T-cell (primary cell): ENCODE measurements around the gene C9orf72. TPM values are rescaled to one million over a fixed set of nuclear protein-coding genes. Genes with fewer than 3 reads are reported as not detected.

Source experiments
- ATAC-seq, 4 experiments: fragments of 200-7000 bp in 3 of 4; fragments of 150-1000 bp in 1 of 4; cut with Tn5 transposase; replicated peaks in 1 of 4; 1 replicate in 3 of 4; 2 replicates in 1 of 4; pipeline ENCODE4 v1.10.0; 2021; ENCODE audit warnings: moderate library complexity in 3 of 4, mild to moderate bottlenecking in 2 of 4, moderate number of reproducible peaks in 1 of 4
- CTCF ChIA-PET, 2 donors: fragments of 300-600 bp; sonication (Branson Sonifier 250); formaldehyde crosslinking; loops; one replicate each; lab custom pipeline; 2022; ENCODE audit warnings: antibody characterized with exemption in 2 of 2; lab: Charles Lee
- POLR2A ChIA-PET, 2 donors: fragments of 300-600 bp; sonication (Branson Sonifier 250); formaldehyde crosslinking; loops; one replicate each; lab custom pipeline; 2022; ENCODE audit warnings: antibody characterized with exemption in 2 of 2; lab: Charles Lee
- DNase-seq, 35 experiments: peaks; one replicate each; pipeline versions ENCODE4 v3.0.0 to v3.0.0-alpha.2; 2013 to 2023
- H3K27ac ChIP-seq: one replicate; pipeline ENCODE4 v1.5.1; 2013; ENCODE audit warnings: low read length
- H3K27me3 ChIP-seq, 2 experiments: replicated peaks in 1 of 2; 1 replicate in 1 of 2; 2 replicates in 1 of 2; pipeline versions ENCODE4 v1.6.1 to v1.7.0; 2013; ENCODE audit warnings: low read length in 1 of 2, mixed read lengths in 1 of 2; ENCODE audit not compliant: control insufficient read depth in 2 of 2, insufficient read depth in 2 of 2; ENCODE audit errors: extremely low read depth in 1 of 2
- H3K36me3 ChIP-seq, 2 donors: 1 replicate in 1 of 2; 2 replicates in 1 of 2; pipeline versions ENCODE4 v1.6.1 to v1.7.0; 2013; ENCODE audit warnings: low read length in 1 of 2; ENCODE audit not compliant: control insufficient read depth in 2 of 2, insufficient read depth in 1 of 2; ENCODE audit errors: extremely low read depth in 1 of 2
- H3K4me1 ChIP-seq, 2 experiments: 1 replicate in 1 of 2; 2 replicates in 1 of 2; pipeline versions ENCODE4 v1.6.1 to v1.7.0; 2013; ENCODE audit warnings: low read length in 2 of 2, mixed read lengths in 1 of 2; ENCODE audit not compliant: insufficient read depth in 2 of 2, control insufficient read depth in 1 of 2; ENCODE audit errors: extremely low read depth in 1 of 2
- H3K4me3 ChIP-seq, 2 donors: 1 replicate in 1 of 2; 2 replicates in 1 of 2; pipeline versions ENCODE4 v1.5.1 to v1.7.0; 2013; ENCODE audit warnings: mild to moderate bottlenecking in 2 of 2, low read length in 1 of 2, moderate library complexity in 1 of 2; ENCODE audit not compliant: control insufficient read depth in 1 of 2; ENCODE audit errors: extremely low read depth in 1 of 2
- H3K9me3 ChIP-seq: 2 replicates; pipeline ENCODE4 v1.7.0; 2013
- H3K27ac Mint-ChIP-seq, 2 donors: one replicate each; pipeline ENCODE4 v1.8.0; 2020 to 2021; ENCODE audit warnings: mild to moderate bottlenecking in 2 of 2, mixed read lengths in 2 of 2
- H3K27me3 Mint-ChIP-seq, 2 donors: one replicate each; pipeline ENCODE4 v1.8.0; 2021 to 2022; ENCODE audit warnings: mixed read lengths in 2 of 2
- H3K36me3 Mint-ChIP-seq: one replicate; pipeline ENCODE4 v1.8.0; 2021; ENCODE audit warnings: mixed read lengths
- H3K4me1 Mint-ChIP-seq, 3 donors: one replicate each; pipeline ENCODE4 v1.8.0; 2020 to 2022; ENCODE audit warnings: mixed read lengths in 3 of 3, mild to moderate bottlenecking in 1 of 3
- H3K4me3 Mint-ChIP-seq, 3 donors: one replicate each; pipeline ENCODE4 v1.8.0; 2020 to 2022; ENCODE audit warnings: mild to moderate bottlenecking in 3 of 3, mixed read lengths in 3 of 3, moderate library complexity in 3 of 3
- H3K9me3 Mint-ChIP-seq, 3 donors: one replicate each; pipeline ENCODE4 v1.8.0; 2020 to 2022; ENCODE audit warnings: mixed read lengths in 3 of 3
- WGBS: methylation state at CpG from one replicate; pipeline ENCODE4 v1.1.5; 2013; ENCODE audit warnings: missing lambda C conversion rate; ENCODE audit not compliant: insufficient coverage; 5-methylcytosine and 5-hydroxymethylcytosine counted together
- total RNA-seq, 35 experiments: library from RNA in 6 of 35; stranded (reverse) in 6 of 35; fragments of 120-200 nt in 1 of 35; gene quantifications; one replicate each; pipeline versions ENCODE4 v1.2.1 to v1.2.4 and lab custom pipeline; 2013 to 2026

The C9orf72 gene
- total RNA-seq, 5 donors from 2014 or later (not counting 1 experiment from before 2014, with no cell fraction given), result 17.8 to 29.3 (median 20.6) TPM

GRCh38 chr9:27572061-27572460 is 1.2 kb downstream of the C9orf72 start:
- Histone ChIP-seq H3K4me3 (no peak overlapping the region), H3K27ac (peak overlapping the region; percentile 95), H3K27me3 (no peaks in the 10 kb centered on the region), H3K36me3 (no peaks in the 10 kb centered on the region), H3K9me3 (no peaks in the 10 kb centered on the region), H3K4me1 (peaks cover 7 to 13% of the 10 kb centered on the region in 2 experiments)
- Mint-ChIP-seq H3K36me3 (peaks cover 6% of the 10 kb centered on the region), H3K4me3 (peak overlapping the region; percentile 90 to 96 (median 95)), H3K9me3 (no peaks in the 10 kb centered on the region), H3K4me1 (peaks cover 39 to 52% (median 43%) of the 10 kb centered on the region in 3 donors), H3K27me3 (no peaks in the 10 kb centered on the region), H3K27ac (peak overlapping the region; percentile 96 to 99)
- no peak for DNase-seq
- ChIA-PET POLR2A (interaction anchor here (0.5 to 0.9 kb wide), 2 partner anchors 13 to 56 kb away, joined by 3 to 5 read pairs; no protein-coding TSS in a partner anchor), CTCF (no interaction called here)
- no CpG with 5 or more reads among the region's 3 CpGs for WGBS
- ATAC-seq, result no peak

- Mint-ChIP-seq H3K9me3 (no peaks in the 10 kb centered on the region), H3K27me3 (no peaks in the 10 kb centered on the region), H3K27ac (no peak overlapping the region), H3K36me3 (peaks cover 15% of the 10 kb centered on the region), H3K4me3 (no peak overlapping the region), H3K4me1 (peaks cover 44 to 52% (median 48%) of the 10 kb centered on the region in 3 donors)
- Histone ChIP-seq H3K9me3 (no peaks in the 10 kb centered on the region), H3K4me1 (peaks cover 10 to 13% of the 10 kb centered on the region in 2 experiments), H3K36me3 (peaks cover 0 to 3% of the 10 kb centered on the region in 2 donors), H3K4me3 (no peak overlapping the region), H3K27ac (no peak overlapping the region), H3K27me3 (no peaks in the 10 kb centered on the region)
- ATAC-seq (no peak), DNase-seq (no peak)
- CTCF ChIA-PET, result interaction anchor here in 1 of 2 donors (1.4 kb wide), 1 partner anchor 38 kb away, joined by 4 read pairs; no protein-coding TSS in a partner anchor
- POLR2A ChIA-PET, result interaction anchor here in 1 of 2 donors (0.9 to 1.2 kb wide), 2 partner anchors 11 to 12 kb away, joined by 3 to 5 read pairs; no protein-coding TSS in a partner anchor
- no CpG with 5 or more reads among the region's 4 CpGs for WGBS
These were observed 2.3 kb downstream of the C9orf72 start for GRCh38 chr9:27571011-27571410.

DNA sequence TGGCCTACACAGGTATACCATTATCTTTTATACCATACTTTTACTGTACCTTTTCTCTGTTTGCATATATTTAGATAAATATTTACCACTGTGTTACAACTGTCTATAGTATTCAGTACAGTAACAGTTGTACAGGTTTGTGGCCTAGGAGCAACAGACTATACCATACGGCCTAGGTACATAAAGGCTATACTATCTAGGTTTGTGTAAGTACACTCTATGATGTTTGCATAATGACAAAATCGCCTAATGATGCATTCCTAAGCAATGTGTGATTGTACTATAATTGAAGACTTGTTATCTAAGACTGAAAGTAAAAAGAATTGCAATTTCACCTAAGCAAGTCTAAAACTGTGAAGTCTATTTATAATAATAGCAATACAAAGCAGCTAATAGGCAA is 3.9 kb downstream of the C9orf72 start:
- WGBS, result no CpG with 5 or more reads among the region's 2 CpGs
- peaks cover 13 to 22% of the 10 kb centered on the region in 2 experiments for H3K4me1 ChIP-seq
- H3K27me3 ChIP-seq, result no peaks in the 10 kb centered on the region
- H3K36me3 ChIP-seq, result peaks cover 0 to 3% of the 10 kb centered on the region in 2 donors
- peaks cover 48 to 58% (median 56%) of the 10 kb centered on the region in 3 donors for H3K4me1 Mint-ChIP-seq
- DNase-seq, result no peak
- no peaks in the 10 kb centered on the region for H3K27me3 Mint-ChIP-seq
- H3K36me3 Mint-ChIP-seq, result peaks cover 23% of the 10 kb centered on the region
- H3K27ac ChIP-seq, result no peak overlapping the region
- no peak overlapping the region for H3K27ac Mint-ChIP-seq
- no peak overlapping the region for H3K4me3 ChIP-seq
- H3K9me3 ChIP-seq, result no peaks in the 10 kb centered on the region
- H3K4me3 Mint-ChIP-seq, result no peak overlapping the region
- no peak for ATAC-seq
- H3K9me3 Mint-ChIP-seq, result no peaks in the 10 kb centered on the region
- CTCF ChIA-PET, result interaction anchor here (0.8 to 1.0 kb wide), 2 partner anchors 11 to 12 kb away, joined by 5 read pairs; no protein-coding TSS in a partner anchor
- POLR2A ChIA-PET, result interaction anchor here in 1 of 2 donors (0.8 kb wide), 1 partner anchor 9 kb away, joined by 4 read pairs; no protein-coding TSS in a partner anchor

GRCh38 chr9:27566118-27566517 is 7.2 kb downstream of the C9orf72 start:
- WGBS, result no CpG with 5 or more reads among the region's 1 CpG
- no peak overlapping the region for H3K27ac Mint-ChIP-seq
- DNase-seq (no peak), ATAC-seq (no peak)
- CTCF ChIA-PET, result no interaction called here
- Histone ChIP-seq H3K27ac (no peak overlapping the region), H3K4me3 (no peak overlapping the region), H3K4me1 (peaks cover 0 to 24% of the 10 kb centered on the region in 2 experiments), H3K36me3 (peaks cover 0 to 10% of the 10 kb centered on the region in 2 donors), H3K27me3 (no peaks in the 10 kb centered on the region), H3K9me3 (no peaks in the 10 kb centered on the region)
- POLR2A ChIA-PET, result no interaction called here
- H3K27me3 Mint-ChIP-seq, result no peaks in the 10 kb centered on the region
- H3K36me3 Mint-ChIP-seq, result peaks cover 36% of the 10 kb centered on the region
- no peaks in the 10 kb centered on the region for H3K9me3 Mint-ChIP-seq
- H3K4me1 Mint-ChIP-seq, result peaks cover 35 to 42% (median 37%) of the 10 kb centered on the region in 3 donors
- H3K4me3 Mint-ChIP-seq, result no peak overlapping the region

- H3K36me3 ChIP-seq, result peaks cover 0 to 13% of the 10 kb centered on the region in 2 donors
- H3K27ac ChIP-seq, result no peak overlapping the region
- H3K4me3 ChIP-seq, result no peak overlapping the region
- no peak overlapping the region for H3K27ac Mint-ChIP-seq
- H3K4me1 Mint-ChIP-seq, result peaks cover 31 to 38% (median 33%) of the 10 kb centered on the region in 3 donors
- H3K9me3 Mint-ChIP-seq, result no peaks in the 10 kb centered on the region
- POLR2A ChIA-PET, result no interaction called here
- H3K27me3 ChIP-seq, result no peaks in the 10 kb centered on the region
- H3K36me3 Mint-ChIP-seq, result peaks cover 39% of the 10 kb centered on the region
- no peak for DNase-seq
- no peaks in the 10 kb centered on the region for H3K27me3 Mint-ChIP-seq
- CTCF ChIA-PET, result interaction anchor here in 1 of 2 donors (0.7 kb wide), 1 partner anchor 145 kb away, joined by 3 read pairs; no protein-coding TSS in a partner anchor
- no peak for ATAC-seq
- no peaks in the 10 kb centered on the region for H3K9me3 ChIP-seq
- H3K4me3 Mint-ChIP-seq, result no peak overlapping the region
- H3K4me1 ChIP-seq, result peaks cover 0 to 24% of the 10 kb centered on the region in 2 experiments
These were observed 7.6 kb downstream of the C9orf72 start for GRCh38 chr9:27565696-27566095.

GRCh38 chr9:27564670-27565069 is 8.6 kb downstream of the C9orf72 start:
- Histone ChIP-seq H3K4me1 (peaks cover 0 to 24% of the 10 kb centered on the region in 2 experiments), H3K27me3 (no peaks in the 10 kb centered on the region), H3K9me3 (no peaks in the 10 kb centered on the region), H3K27ac (no peak overlapping the region), H3K36me3 (peaks cover 4 to 20% of the 10 kb centered on the region in 2 donors), H3K4me3 (no peak overlapping the region)
- Mint-ChIP-seq H3K27ac (peak overlapping the region; percentile 81 to 86), H3K4me3 (peak overlapping the region in 1 of 3 donors; percentile 44), H3K4me1 (peaks cover 28 to 34% (median 29%) of the 10 kb centered on the region in 3 donors), H3K36me3 (peaks cover 41% of the 10 kb centered on the region), H3K27me3 (no peaks in the 10 kb centered on the region), H3K9me3 (no peaks in the 10 kb centered on the region)
- DNase-seq, result no peak
- CTCF ChIA-PET, result interaction anchor here in 1 of 2 donors (0.7 kb wide), 1 partner anchor 257 kb away, joined by 4 read pairs; no protein-coding TSS in a partner anchor
- ATAC-seq, result peak in 3 of 4 experiments; percentile 44 to 81 (median 67)
- POLR2A ChIA-PET, result no interaction called here
- WGBS, result no CpG with 5 or more reads among the region's 1 CpG
